NCI-H146 treated with DMSO at 0.1 percent for 48 hours (cell line): Measurements from ENCODE around the gene KTN1.

Experiments
- DNase-seq: peaks from one replicate; lab custom pipeline; 2025; ENCODE audit not compliant: unreplicated experiment; lab: John Stamatoyannopoulos, UW

Gene KTN1

GRCh38 chr14:55711175-55711811 is 131.3 kb downstream of the KTN1 start:
- no peak for DNase-seq

- DNase-seq = no peak
Measured at GRCh38 chr14:55712491-55712890, 132.5 kb downstream of the KTN1 start.

GRCh38 chr14:55713486-55713885 is 133.5 kb downstream of the KTN1 start:
- DNase-seq = no peak

GRCh38 chr14:55715889-55716288 is 135.9 kb downstream of the KTN1 start:
- no peak for DNase-seq

- DNase-seq = no peak
Measured at GRCh38 chr14:55717621-55718020, 137.6 kb downstream of the KTN1 start.

GRCh38 chr14:55718551-55718950 is 138.5 kb downstream of the KTN1 start:
- no peak for DNase-seq

- no peak for DNase-seq
Measured at GRCh38 chr14:55720796-55721195, 140.8 kb downstream of the KTN1 start.

- no peak for DNase-seq
Measured at GRCh38 chr14:55721353-55721752, 141.3 kb downstream of the KTN1 start.

- no peak for DNase-seq
Measured at GRCh38 chr14:55722054-55722453, 142.0 kb downstream of the KTN1 start.

GRCh38 chr14:55724736-55725135 is 144.7 kb downstream of the KTN1 start:
- DNase-seq = no peak

GRCh38 chr14:55730592-55731310 is 150.7 kb downstream of the KTN1 start:
- no peak for DNase-seq

GRCh38 chr14:55731311-55731872 is 151.4 kb downstream of the KTN1 start:
- no peak for DNase-seq

GRCh38 chr14:55731881-55732498 is 152.0 kb downstream of the KTN1 start:
- peak; percentile 2 for DNase-seq

- no peak for DNase-seq
Measured at GRCh38 chr14:55733599-55733998, 153.6 kb downstream of the KTN1 start.
